Measurements from ENCODE around the gene TRPC4AP.

Gene TRPC4AP

DNA sequence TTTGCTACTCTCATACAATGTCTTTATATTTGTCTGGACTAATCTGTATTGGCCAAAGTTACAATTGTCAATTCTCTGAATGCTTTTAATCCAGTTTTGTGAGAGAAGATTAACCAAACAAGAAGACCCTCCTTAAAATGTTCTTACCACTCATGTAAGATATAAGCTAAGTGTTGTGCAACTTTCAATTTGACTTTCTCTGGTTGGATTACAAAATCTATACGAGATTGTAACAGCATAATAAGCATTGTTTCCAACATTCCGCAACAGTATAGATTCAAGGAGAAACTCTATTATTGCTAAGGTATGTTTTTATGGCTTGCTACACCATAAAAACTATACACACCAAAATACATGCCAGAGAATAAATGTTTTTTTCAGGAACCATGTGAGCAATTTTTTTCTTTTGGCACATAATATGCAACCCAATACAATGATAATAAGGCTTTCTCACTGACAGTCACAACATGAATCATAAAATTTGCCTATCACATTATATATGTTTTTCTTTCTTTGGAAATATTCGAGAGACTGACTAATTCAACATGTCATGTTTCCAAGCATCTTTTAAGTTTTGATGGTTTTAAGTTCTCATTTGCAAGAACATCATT is 12.2 kb upstream of the TRPC4AP start:
- TF ChIP-seq, protein P1, sequence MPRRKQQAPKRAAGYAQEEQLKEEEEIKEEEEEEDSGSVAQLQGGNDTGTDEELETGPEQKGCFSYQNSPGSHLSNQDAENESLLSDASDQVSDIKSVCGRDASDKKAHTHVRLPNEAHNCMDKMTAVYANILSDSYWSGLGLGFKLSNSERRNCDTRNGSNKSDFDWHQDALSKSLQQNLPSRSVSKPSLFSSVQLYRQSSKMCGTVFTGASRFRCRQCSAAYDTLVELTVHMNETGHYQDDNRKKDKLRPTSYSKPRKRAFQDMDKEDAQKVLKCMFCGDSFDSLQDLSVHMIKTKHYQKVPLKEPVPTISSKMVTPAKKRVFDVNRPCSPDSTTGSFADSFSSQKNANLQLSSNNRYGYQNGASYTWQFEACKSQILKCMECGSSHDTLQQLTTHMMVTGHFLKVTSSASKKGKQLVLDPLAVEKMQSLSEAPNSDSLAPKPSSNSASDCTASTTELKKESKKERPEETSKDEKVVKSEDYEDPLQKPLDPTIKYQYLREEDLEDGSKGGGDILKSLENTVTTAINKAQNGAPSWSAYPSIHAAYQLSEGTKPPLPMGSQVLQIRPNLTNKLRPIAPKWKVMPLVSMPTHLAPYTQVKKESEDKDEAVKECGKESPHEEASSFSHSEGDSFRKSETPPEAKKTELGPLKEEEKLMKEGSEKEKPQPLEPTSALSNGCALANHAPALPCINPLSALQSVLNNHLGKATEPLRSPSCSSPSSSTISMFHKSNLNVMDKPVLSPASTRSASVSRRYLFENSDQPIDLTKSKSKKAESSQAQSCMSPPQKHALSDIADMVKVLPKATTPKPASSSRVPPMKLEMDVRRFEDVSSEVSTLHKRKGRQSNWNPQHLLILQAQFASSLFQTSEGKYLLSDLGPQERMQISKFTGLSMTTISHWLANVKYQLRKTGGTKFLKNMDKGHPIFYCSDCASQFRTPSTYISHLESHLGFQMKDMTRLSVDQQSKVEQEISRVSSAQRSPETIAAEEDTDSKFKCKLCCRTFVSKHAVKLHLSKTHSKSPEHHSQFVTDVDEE (CRISPR knock-in tag; IDR thresholded peaks at IDR 0.05), result no peak
- TF ChIP-seq ZNF70 (CRISPR knock-in tag; IDR thresholded peaks at IDR 0.05) (no peak), RARB (CRISPR knock-in tag; IDR thresholded peaks at IDR 0.05) (no peak), ESRRG (CRISPR knock-in tag; IDR thresholded peaks at IDR 0.05) (no peak), ZFP3 (CRISPR knock-in tag; IDR thresholded peaks at IDR 0.05) (no peak), ARNTL (CRISPR knock-in tag; IDR thresholded peaks at IDR 0.05; ENCODE audit: borderline replicate concordance, low read depth) (no peak), BACH2 (CRISPR knock-in tag; IDR thresholded peaks at IDR 0.05; ENCODE audit: borderline replicate concordance) (no peak), ZNF565 (CRISPR knock-in tag; conservative IDR thresholded peaks at IDR 0.05; ENCODE audit: low read depth) (no peak), TOX (CRISPR knock-in tag; IDR thresholded peaks at IDR 0.05; ENCODE audit: borderline replicate concordance) (no peak), ZFP30 (CRISPR knock-in tag; IDR thresholded peaks at IDR 0.05) (no peak), ZNF8 (CRISPR knock-in tag; IDR thresholded peaks at IDR 0.05) (no peak), TCF4 (CRISPR knock-in tag; IDR thresholded peaks at IDR 0.05; ENCODE audit: borderline replicate concordance) (no peak), ISL1 (CRISPR knock-in tag; IDR thresholded peaks at IDR 0.05) (no peak), OSR1 (CRISPR knock-in tag; IDR thresholded peaks at IDR 0.05) (no peak), SNAI2 (CRISPR knock-in tag; IDR thresholded peaks at IDR 0.05) (no peak), CSDC2 (CRISPR knock-in tag; IDR thresholded peaks at IDR 0.05) (no peak)
- TF ChIP-seq, protein P2, sequence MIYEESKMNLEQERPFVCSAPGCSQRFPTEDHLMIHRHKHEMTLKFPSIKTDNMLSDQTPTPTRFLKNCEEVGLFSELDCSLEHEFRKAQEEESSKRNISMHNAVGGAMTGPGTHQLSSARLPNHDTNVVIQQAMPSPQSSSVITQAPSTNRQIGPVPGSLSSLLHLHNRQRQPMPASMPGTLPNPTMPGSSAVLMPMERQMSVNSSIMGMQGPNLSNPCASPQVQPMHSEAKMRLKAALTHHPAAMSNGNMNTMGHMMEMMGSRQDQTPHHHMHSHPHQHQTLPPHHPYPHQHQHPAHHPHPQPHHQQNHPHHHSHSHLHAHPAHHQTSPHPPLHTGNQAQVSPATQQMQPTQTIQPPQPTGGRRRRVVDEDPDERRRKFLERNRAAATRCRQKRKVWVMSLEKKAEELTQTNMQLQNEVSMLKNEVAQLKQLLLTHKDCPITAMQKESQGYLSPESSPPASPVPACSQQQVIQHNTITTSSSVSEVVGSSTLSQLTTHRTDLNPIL (CRISPR knock-in tag; IDR thresholded peaks at IDR 0.05; ENCODE audit: low read depth), result no peak
- TF ChIP-seq, protein P3, sequence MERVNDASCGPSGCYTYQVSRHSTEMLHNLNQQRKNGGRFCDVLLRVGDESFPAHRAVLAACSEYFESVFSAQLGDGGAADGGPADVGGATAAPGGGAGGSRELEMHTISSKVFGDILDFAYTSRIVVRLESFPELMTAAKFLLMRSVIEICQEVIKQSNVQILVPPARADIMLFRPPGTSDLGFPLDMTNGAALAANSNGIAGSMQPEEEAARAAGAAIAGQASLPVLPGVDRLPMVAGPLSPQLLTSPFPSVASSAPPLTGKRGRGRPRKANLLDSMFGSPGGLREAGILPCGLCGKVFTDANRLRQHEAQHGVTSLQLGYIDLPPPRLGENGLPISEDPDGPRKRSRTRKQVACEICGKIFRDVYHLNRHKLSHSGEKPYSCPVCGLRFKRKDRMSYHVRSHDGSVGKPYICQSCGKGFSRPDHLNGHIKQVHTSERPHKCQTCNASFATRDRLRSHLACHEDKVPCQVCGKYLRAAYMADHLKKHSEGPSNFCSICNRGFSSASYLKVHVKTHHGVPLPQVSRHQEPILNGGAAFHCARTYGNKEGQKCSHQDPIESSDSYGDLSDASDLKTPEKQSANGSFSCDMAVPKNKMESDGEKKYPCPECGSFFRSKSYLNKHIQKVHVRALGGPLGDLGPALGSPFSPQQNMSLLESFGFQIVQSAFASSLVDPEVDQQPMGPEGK (CRISPR knock-in tag; IDR thresholded peaks at IDR 0.05; ENCODE audit: borderline replicate concordance), result no peak
- no peak for ATAC-seq

DNA sequence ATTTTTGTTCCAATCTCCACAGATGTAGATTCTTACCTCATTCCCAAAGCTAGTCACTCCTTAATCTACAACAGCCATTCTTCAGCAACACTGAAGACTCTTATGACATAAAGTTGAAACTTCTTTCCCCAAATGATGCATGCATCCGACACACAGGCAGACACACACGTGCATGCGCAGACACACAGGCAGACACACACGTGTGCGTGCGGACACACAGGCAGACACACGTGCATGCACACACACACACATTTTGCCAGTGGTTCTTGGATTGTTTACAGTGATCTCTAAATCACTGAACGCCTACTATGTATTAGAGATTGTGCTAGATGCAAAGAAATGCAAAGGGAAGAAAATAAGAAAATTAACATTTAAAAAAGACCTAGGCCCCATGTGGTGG is 9.0 kb upstream of the TRPC4AP start:
- no peak for ATAC-seq
- no peak for TF ChIP-seq ARNTL (CRISPR knock-in tag; IDR thresholded peaks at IDR 0.05; ENCODE audit: borderline replicate concordance, low read depth)
- TF ChIP-seq ZNF565 (CRISPR knock-in tag; conservative IDR thresholded peaks at IDR 0.05; ENCODE audit: low read depth), result no peak
- TF ChIP-seq, protein P4, sequence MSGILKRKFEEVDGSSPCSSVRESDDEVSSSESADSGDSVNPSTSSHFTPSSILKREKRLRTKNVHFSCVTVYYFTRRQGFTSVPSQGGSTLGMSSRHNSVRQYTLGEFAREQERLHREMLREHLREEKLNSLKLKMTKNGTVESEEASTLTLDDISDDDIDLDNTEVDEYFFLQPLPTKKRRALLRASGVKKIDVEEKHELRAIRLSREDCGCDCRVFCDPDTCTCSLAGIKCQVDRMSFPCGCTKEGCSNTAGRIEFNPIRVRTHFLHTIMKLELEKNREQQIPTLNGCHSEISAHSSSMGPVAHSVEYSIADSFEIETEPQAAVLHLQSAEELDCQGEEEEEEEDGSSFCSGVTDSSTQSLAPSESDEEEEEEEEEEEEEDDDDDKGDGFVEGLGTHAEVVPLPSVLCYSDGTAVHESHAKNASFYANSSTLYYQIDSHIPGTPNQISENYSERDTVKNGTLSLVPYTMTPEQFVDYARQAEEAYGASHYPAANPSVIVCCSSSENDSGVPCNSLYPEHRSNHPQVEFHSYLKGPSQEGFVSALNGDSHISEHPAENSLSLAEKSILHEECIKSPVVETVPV (CRISPR knock-in tag; IDR thresholded peaks at IDR 0.05), result no peak
- no peak for TF ChIP-seq TOX (CRISPR knock-in tag; IDR thresholded peaks at IDR 0.05; ENCODE audit: borderline replicate concordance)
- TF ChIP-seq ESRRG (CRISPR knock-in tag; IDR thresholded peaks at IDR 0.05), result no peak
- no peak for TF ChIP-seq ZFP3 (CRISPR knock-in tag; IDR thresholded peaks at IDR 0.05)
- TF ChIP-seq ZNF8 (CRISPR knock-in tag; IDR thresholded peaks at IDR 0.05), result no peak
- no peak for TF ChIP-seq GLIS3 (CRISPR knock-in tag; IDR thresholded peaks at IDR 0.05)
- TF ChIP-seq ZNF70 (CRISPR knock-in tag; IDR thresholded peaks at IDR 0.05), result no peak
- TF ChIP-seq, protein P3 (CRISPR knock-in tag; IDR thresholded peaks at IDR 0.05; ENCODE audit: borderline replicate concordance), result no peak
- no peak for TF ChIP-seq TCF4 (CRISPR knock-in tag; IDR thresholded peaks at IDR 0.05; ENCODE audit: borderline replicate concordance)
